ENCODE measurements around the gene PRKAR1B. TPM values are rescaled to one million over a fixed set of nuclear protein-coding genes. Genes with fewer than 3 reads are reported as not detected.

The PRKAR1B gene
- total and polyA plus RNA-seq, 4 experiments from 2014 or later = 6.5 to 16.6 (median 13.7) TPM

DNA sequence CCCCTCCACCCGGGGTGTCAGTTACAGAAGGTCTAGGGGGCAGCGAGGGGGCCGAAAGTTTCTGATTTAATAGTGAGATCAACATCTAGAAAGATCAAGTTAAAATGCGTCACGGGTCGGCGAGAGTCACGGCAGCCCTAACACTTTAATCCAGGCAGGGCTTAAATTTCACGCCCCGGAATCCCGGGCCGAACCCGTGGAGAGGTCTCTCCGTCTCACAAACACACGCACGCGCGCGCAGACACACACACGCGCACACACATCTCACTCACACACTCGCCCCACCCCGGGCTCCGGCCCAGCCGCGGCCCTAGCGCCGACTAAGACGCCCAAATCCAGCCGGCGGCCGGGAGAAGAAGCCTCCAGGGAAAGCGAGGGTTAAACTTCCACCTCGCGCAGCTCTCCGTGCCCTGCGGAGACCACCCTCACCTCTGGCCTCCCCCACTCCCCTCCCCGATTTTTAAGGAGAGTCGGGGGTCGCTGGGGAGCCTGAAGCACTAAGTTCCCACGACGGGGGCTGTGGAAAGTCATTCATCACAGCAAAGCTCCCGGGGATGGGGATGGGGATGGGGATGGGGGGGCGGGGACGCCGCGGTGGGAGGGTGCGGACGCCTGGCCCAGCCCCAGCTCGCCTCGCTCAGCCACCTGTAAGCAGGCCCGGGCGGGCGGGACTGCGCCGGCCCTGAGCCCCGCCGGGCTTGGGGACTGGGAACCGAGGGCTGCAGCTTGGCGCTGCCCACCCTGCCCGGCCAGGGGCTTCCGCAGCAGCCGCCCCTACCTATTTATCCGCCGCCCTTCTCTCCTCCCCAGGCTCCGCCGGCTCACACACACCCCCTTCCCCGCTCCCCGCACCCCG lies 209.1 kb downstream of the PRKAR1B start:
- H3K4me3 ChIP-seq (ENCODE audit: low read length in 2 of 2) = no peak overlapping the region
- H3K4me1 ChIP-seq (ENCODE audit: insufficient read depth, low read length) = peaks cover 25% of the 10 kb centered on the region
- CTCF ChIA-PET (ENCODE audit: partially characterized antibody) = no interaction called here
- Mint-ChIP-seq H3K4me1 (peaks cover 8 to 22% (median 16%) of the 10 kb centered on the region in 4 donors), H3K36me3 (no peaks in the 10 kb centered on the region), H3K9me3 (no peaks in the 10 kb centered on the region), H3K27me3 (peaks cover 21 to 25% of the 10 kb centered on the region in 2 donors), H3K4me3 (peak overlapping the region; percentile 64 to 87 (median 78)), H3K27ac (peak overlapping the region in 1 of 7 donors; percentile 42)
- POLR2A ChIA-PET (ENCODE audit: partially characterized antibody) = interaction anchor here (1.6 kb wide), 1 partner anchor 156 kb away, joined by 5 read pairs; no protein-coding TSS in a partner anchor
- no peaks in the 10 kb centered on the region for H3K9me3 ChIP-seq (ENCODE audit: control insufficient read depth in 1 of 2, low read length in 2 of 2)
- DNase-seq = peak in 1 of 5 donors; percentile 37
- no peaks in the 10 kb centered on the region for H3K36me3 ChIP-seq (ENCODE audit: insufficient read depth, low read length)
- H3K27ac ChIP-seq (ENCODE audit: low read depth, low read length) = no peak overlapping the region
- intact Hi-C loops (cut with micrococcal nuclease) = loop anchor here (5.0 kb wide), 1 partner anchor 186 kb away; no protein-coding TSS in a partner anchor
- peaks cover 8% of the 10 kb centered on the region for H3K27me3 ChIP-seq (ENCODE audit: insufficient read depth, low read length)

DNA sequence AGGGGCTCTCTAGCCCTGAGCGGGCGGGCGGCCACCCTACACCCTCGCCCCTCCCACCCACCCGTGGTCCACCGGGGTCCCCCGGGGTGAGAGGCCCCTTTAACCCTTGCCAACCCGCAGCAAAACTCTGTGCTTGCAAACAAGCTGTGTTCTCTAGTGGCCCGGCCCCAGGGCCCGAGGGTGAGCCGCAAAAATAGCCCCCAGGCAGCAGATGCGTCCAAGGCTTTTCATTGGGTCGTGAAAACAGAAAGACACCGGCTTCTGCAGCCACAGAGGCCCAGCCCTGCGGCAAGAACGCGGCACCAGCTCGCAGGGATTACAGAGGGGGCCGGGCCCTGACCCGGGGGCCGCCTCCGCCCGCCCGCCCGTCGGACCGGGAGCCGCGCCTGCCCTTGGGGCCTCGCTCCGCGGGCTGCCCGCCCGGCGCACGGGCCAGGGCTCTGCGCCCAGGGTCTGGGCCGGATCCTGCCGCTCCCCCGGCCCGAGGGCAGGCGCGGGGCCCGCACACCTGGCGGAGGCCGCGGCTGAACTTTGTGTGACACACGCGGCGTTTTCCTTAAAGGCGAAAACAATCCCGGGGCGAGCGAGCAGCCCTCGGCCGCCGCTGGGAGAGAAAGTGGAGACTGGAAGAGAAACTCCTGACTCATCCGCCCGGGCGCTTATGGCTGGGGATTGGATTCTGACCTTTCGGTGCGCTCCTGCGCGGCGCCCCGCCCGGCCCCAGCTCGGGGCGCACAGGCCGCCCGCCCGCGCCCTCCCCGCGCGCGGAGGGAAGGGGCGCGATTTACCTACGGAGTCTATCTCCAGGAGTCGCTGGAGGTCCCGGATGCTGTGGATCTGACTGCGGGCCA lies 210.2 kb downstream of the PRKAR1B start:
- Mint-ChIP-seq H3K27ac (no peak overlapping the region), H3K27me3 (peaks cover 20 to 25% of the 10 kb centered on the region in 2 donors), H3K4me3 (peak overlapping the region in 2 of 8 donors; percentile 29 to 31), H3K36me3 (no peaks in the 10 kb centered on the region), H3K9me3 (no peaks in the 10 kb centered on the region), H3K4me1 (peaks cover 8 to 22% (median 13%) of the 10 kb centered on the region in 4 donors)
- peaks cover 8% of the 10 kb centered on the region for H3K27me3 ChIP-seq (ENCODE audit: insufficient read depth, low read length)
- ChIA-PET POLR2A (ENCODE audit: partially characterized antibody) (no interaction called here), CTCF (ENCODE audit: partially characterized antibody) (no interaction called here)
- DNase-seq = no peak
- intact Hi-C loops (cut with micrococcal nuclease) = loop anchor here (5.0 kb wide), 1 partner anchor 185 kb away; no protein-coding TSS in a partner anchor
- H3K27ac ChIP-seq (ENCODE audit: low read depth, low read length) = no peak overlapping the region
- no peak overlapping the region for H3K4me3 ChIP-seq (ENCODE audit: low read length in 2 of 2)
- H3K36me3 ChIP-seq (ENCODE audit: insufficient read depth, low read length) = no peaks in the 10 kb centered on the region
- no peaks in the 10 kb centered on the region for H3K9me3 ChIP-seq (ENCODE audit: control insufficient read depth in 1 of 2, low read length in 2 of 2)
- peaks cover 17% of the 10 kb centered on the region for H3K4me1 ChIP-seq (ENCODE audit: insufficient read depth, low read length)

- no peaks in the 10 kb centered on the region for H3K36me3 Mint-ChIP-seq
- peaks cover 8 to 18% (median 12%) of the 10 kb centered on the region in 4 donors for H3K4me1 Mint-ChIP-seq
- H3K27me3 Mint-ChIP-seq = peaks cover 21 to 25% of the 10 kb centered on the region in 2 donors
- no peaks in the 10 kb centered on the region for H3K9me3 Mint-ChIP-seq
- no peak for DNase-seq
- Histone ChIP-seq H3K27me3 (ENCODE audit: insufficient read depth, low read length) (peaks cover 4% of the 10 kb centered on the region), H3K27ac (ENCODE audit: low read depth, low read length) (no peak overlapping the region), H3K36me3 (ENCODE audit: insufficient read depth, low read length) (no peaks in the 10 kb centered on the region), H3K4me3 (ENCODE audit: low read length in 2 of 2) (no peak overlapping the region), H3K9me3 (ENCODE audit: control insufficient read depth in 1 of 2, low read length in 2 of 2) (no peaks in the 10 kb centered on the region), H3K4me1 (ENCODE audit: insufficient read depth, low read length) (peaks cover 12% of the 10 kb centered on the region)
- POLR2A ChIA-PET (ENCODE audit: partially characterized antibody) = no interaction called here
- H3K27ac Mint-ChIP-seq = no peak overlapping the region
- intact Hi-C loops (cut with micrococcal nuclease) = loop anchor here (5.0 kb wide), 1 partner anchor 184 kb away; no protein-coding TSS in a partner anchor
- CTCF ChIA-PET (ENCODE audit: partially characterized antibody) = no interaction called here
- peak overlapping the region in 4 of 8 donors; percentile 15 to 41 (median 24) for H3K4me3 Mint-ChIP-seq
Observed at GRCh38 chr7:516216-516605, 210.9 kb downstream of the PRKAR1B start.

DNA sequence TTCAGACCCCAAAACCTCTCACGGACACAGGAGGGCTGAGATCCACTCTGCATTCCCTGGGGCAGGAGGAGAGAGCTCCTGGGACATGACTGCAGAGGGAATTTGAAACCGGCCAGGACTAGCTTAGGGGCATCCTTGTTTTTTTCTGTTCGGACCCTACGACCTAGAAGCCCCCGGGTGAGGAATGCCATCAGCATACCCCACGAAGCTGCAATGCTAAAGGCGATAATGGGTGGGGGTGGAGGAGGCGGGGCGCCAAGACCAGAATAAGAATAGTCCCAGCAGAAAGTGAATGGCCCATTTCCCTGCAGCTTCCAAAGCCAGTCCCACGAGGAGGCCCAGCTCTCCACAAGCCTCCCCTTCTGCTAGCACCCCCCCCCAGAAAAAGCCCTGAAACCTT lies 211.5 kb downstream of the PRKAR1B start:
- no peaks in the 10 kb centered on the region for H3K27me3 ChIP-seq (ENCODE audit: insufficient read depth, low read length)
- Mint-ChIP-seq H3K4me3 (peak overlapping the region in 2 of 8 donors; percentile 17 to 43), H3K36me3 (no peaks in the 10 kb centered on the region), H3K4me1 (peaks cover 8 to 17% (median 11%) of the 10 kb centered on the region in 4 donors), H3K27me3 (peaks cover 21 to 25% of the 10 kb centered on the region in 2 donors), H3K9me3 (no peaks in the 10 kb centered on the region), H3K27ac (no peak overlapping the region)
- DNase-seq = no peak
- no peak overlapping the region for H3K4me3 ChIP-seq (ENCODE audit: low read length in 2 of 2)
- H3K27ac ChIP-seq (ENCODE audit: low read depth, low read length) = no peak overlapping the region
- POLR2A ChIA-PET (ENCODE audit: partially characterized antibody) = no interaction called here
- CTCF ChIA-PET (ENCODE audit: partially characterized antibody) = no interaction called here
- intact Hi-C loops (cut with micrococcal nuclease) = loop anchor here (5.0 kb wide), 1 partner anchor 183 kb away; no protein-coding TSS in a partner anchor
- H3K4me1 ChIP-seq (ENCODE audit: insufficient read depth, low read length) = peaks cover 9% of the 10 kb centered on the region
- no peaks in the 10 kb centered on the region for H3K9me3 ChIP-seq (ENCODE audit: control insufficient read depth in 1 of 2, low read length in 2 of 2)
- no peaks in the 10 kb centered on the region for H3K36me3 ChIP-seq (ENCODE audit: insufficient read depth, low read length)

- POLR2A ChIA-PET (ENCODE audit: partially characterized antibody) = no interaction called here
- no peaks in the 10 kb centered on the region for H3K9me3 ChIP-seq (ENCODE audit: control insufficient read depth in 1 of 2, low read length in 2 of 2)
- Mint-ChIP-seq H3K27ac (no peak overlapping the region), H3K9me3 (no peaks in the 10 kb centered on the region), H3K4me1 (peaks cover 8 to 17% (median 11%) of the 10 kb centered on the region in 4 donors), H3K27me3 (peaks cover 21 to 25% of the 10 kb centered on the region in 2 donors), H3K36me3 (no peaks in the 10 kb centered on the region), H3K4me3 (peak overlapping the region in 2 of 8 donors; percentile 11 to 17)
- no peak overlapping the region for H3K27ac ChIP-seq (ENCODE audit: low read depth, low read length)
- intact Hi-C loops (cut with micrococcal nuclease) = loop anchor here (5.0 kb wide), 1 partner anchor 183 kb away; no protein-coding TSS in a partner anchor
- H3K4me1 ChIP-seq (ENCODE audit: insufficient read depth, low read length) = peaks cover 5% of the 10 kb centered on the region
- CTCF ChIA-PET (ENCODE audit: partially characterized antibody) = no interaction called here
- no peak for DNase-seq
- no peak overlapping the region for H3K4me3 ChIP-seq (ENCODE audit: low read length in 2 of 2)
- H3K27me3 ChIP-seq (ENCODE audit: insufficient read depth, low read length) = no peaks in the 10 kb centered on the region
- no peaks in the 10 kb centered on the region for H3K36me3 ChIP-seq (ENCODE audit: insufficient read depth, low read length)
Observed at GRCh38 chr7:514651-515598, 212.2 kb downstream of the PRKAR1B start.

GRCh38 chr7:514242-514641 lies 212.8 kb downstream of the PRKAR1B start:
- intact Hi-C loops (cut with micrococcal nuclease) = no loop called here

More at GRCh38 chr7:514242-514641, 212.8 kb downstream of the PRKAR1B start:
- Histone ChIP-seq H3K27me3 (ENCODE audit: insufficient read depth, low read length) (no peaks in the 10 kb centered on the region), H3K9me3 (ENCODE audit: control insufficient read depth in 1 of 2, low read length in 2 of 2) (no peaks in the 10 kb centered on the region), H3K4me1 (ENCODE audit: insufficient read depth, low read length) (peaks cover 5% of the 10 kb centered on the region), H3K27ac (ENCODE audit: low read depth, low read length) (no peak overlapping the region), H3K4me3 (ENCODE audit: low read length in 2 of 2) (no peak overlapping the region), H3K36me3 (ENCODE audit: insufficient read depth, low read length) (no peaks in the 10 kb centered on the region)
- H3K36me3 Mint-ChIP-seq = no peaks in the 10 kb centered on the region
- ChIA-PET CTCF (ENCODE audit: partially characterized antibody) (no interaction called here), POLR2A (ENCODE audit: partially characterized antibody) (no interaction called here)
- peaks cover 8 to 17% (median 11%) of the 10 kb centered on the region in 4 donors for H3K4me1 Mint-ChIP-seq
- H3K9me3 Mint-ChIP-seq = no peaks in the 10 kb centered on the region
- no peak overlapping the region for H3K4me3 Mint-ChIP-seq
- DNase-seq = no peak
- peak overlapping the region in 1 of 7 donors; percentile 39 for H3K27ac Mint-ChIP-seq
- H3K27me3 Mint-ChIP-seq = peaks cover 21 to 25% of the 10 kb centered on the region in 2 donors

Measured in CD4-positive, alpha-beta memory T cell (primary cell).